H1 (cell line): Measurements from ENCODE around the gene TINCR.

Experiments used
- CREB1 ChIP-seq: IDR thresholded peaks from 2 replicates; pipeline ENCODE4 v1.6.1; 2012; ENCODE audit warnings: inconsistent platforms
- POLR2A ChIP-seq, 2 experiments: IDR thresholded peaks; 1 replicate in 1 of 2; 2 replicates in 1 of 2; pipeline ENCODE4 v1.6.1; 2011; ENCODE audit warnings: low read depth in 2 of 2, low read length in 2 of 2, mild to moderate bottlenecking in 2 of 2; ENCODE audit errors: control extremely low read depth in 1 of 2

DNA sequence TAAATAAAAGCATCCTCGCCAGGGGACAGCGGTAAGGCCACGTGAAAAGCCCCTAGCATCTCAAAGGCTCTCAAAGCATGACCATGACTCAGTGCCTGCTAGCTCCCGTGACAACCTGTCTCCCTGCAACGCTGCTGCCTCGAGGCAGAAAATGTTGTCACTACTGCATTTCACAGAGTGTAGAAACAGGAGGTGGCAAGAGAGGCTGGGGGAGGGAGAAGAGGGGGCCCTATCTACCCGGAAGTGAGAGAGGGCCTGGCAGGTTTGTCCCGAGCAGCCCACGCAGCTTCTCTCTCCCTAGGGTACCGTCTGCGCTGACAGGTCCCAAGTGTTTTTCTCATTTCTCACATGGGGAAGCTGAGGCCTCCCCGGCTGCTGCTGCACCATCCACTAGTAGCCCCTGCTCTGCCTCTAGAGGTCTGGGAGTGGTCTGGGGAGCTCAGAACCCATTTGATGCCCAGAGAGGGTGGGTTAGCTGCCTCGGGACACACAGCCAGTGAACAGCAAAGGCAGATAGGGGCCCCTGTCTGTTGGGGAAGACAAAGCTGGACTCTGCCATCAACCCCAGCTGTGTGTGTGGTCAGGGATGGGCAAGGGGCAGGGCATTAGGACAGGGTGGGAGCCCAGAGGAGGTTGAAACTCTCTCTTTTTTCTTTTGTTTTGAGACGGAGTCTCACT lies 3.7 kb downstream of the TINCR start:
- no peak for TF ChIP-seq CREB1
- no peak for TF ChIP-seq POLR2A (IDR thresholded peaks at IDR 0.05; ENCODE audit: control extremely low read depth in 1 of 2, low read depth in 2 of 2, low read length in 2 of 2)
